ENCODE measurements around the gene PARVB.
A peak's percentile ranks its signal among the peaks of the same experiment; 100 is the strongest.

The PARVB gene, protein sequence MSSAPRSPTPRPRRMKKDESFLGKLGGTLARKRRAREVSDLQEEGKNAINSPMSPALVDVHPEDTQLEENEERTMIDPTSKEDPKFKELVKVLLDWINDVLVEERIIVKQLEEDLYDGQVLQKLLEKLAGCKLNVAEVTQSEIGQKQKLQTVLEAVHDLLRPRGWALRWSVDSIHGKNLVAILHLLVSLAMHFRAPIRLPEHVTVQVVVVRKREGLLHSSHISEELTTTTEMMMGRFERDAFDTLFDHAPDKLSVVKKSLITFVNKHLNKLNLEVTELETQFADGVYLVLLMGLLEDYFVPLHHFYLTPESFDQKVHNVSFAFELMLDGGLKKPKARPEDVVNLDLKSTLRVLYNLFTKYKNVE

DNA sequence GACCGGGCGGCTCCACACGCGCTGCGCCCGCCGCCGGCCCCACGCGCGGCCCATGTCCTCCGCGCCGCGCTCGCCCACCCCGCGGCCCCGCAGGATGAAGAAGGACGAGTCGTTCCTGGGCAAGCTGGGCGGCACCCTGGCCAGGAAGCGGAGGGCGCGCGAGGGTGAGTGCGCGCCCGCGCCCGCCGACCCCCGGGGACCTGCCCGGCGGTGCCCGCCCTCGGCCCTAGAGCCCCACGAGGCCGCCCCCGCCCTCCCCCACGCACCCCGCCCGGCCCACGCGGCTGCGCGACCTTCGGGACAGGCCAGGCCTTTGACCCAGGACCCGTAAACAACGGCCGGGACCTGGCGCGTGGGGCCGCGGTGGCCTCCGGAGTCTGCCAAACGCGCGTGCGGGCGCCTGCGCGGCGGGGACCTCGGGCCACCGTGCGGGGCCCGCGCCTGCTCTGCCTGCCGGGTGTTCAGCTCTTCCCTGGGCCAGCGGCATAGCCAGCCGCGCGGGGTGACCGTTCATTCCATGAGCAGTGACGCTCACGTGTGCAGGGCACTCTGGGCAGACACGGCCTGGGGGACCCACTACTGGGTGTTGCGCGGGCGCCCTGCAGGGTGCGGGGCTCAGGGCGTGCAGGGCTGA lies at the start of gene PARVB:
Gene PARVB, plus strand, starts transcription at position 15 of the 634 bp plus-strand sequence. Its CDS starts 38 bp downstream, at position 53.
- no peak for DNase-seq (ENCODE audit: low read depth in 1 of 2, low spot score in 1 of 2)

DNA sequence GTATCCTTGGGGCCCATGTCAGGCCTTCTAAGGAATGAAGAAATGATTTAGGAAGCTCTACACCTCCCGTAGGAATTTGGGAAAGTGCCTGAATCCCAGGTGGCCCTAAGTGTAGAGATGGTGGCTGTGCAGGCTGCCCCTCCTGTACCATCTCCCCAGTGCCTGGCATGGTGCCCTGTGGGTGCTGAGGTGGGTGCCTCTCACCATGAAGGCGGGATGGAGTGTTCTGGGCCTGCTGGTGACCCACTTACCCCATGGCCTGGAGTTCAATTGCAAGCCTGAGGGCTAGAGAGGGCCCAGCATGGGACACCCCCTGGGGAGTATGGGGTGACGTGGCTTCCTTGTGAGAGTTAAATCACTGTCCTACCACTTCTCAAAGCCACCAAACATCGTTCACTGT lies 49.1 kb upstream of the PARVB start:
- no peak for DNase-seq (ENCODE audit: low read depth in 1 of 2, low spot score in 1 of 2)

DNA sequence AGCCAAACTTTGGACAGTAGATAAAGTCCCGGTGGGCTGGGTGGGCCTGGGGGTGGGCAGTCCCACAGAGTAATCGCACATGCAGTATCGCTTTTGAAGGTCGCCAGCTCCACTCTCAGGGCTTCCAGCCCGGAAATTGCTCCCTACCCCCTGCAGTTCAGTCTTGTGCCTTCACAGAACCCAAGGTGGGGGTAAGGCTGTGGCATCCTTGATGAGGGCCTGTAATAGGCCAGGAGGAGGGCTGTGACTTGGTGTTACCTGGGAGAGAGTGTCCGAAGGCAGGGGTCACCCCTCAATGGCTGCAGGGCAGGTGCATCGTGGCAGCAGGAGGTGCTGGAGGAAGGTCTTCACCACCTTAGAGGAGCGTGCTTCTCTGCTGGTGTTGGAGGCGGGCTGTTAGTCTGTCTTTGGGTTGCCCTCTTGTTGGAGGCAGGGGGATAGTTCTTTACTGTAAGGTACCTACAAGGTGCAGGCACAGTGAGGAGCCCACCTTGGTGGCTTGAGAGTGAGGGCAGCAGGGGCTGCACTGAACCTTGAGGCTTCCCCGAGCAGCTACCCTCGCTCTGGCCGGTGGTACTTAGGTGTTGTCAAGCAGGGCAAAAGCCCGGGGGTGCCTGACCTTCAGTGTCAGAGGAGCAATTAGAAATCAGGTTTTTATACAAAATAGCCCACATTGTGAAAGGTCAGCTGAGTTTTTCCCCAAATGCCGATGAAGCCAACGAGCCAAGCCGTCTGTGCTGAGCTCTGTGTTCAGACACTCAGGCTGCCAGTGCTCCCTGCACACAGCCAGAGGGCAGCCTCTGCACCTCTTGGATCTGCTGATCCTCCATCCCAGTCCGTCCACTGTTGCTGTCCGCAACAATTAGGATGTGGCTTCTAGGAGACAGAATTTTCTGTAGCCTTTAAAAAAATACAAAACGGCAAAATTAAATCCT lies 47.0 kb upstream of the PARVB start:
- no peak for DNase-seq (ENCODE audit: low read depth in 1 of 2, low spot score in 1 of 2)

DNA sequence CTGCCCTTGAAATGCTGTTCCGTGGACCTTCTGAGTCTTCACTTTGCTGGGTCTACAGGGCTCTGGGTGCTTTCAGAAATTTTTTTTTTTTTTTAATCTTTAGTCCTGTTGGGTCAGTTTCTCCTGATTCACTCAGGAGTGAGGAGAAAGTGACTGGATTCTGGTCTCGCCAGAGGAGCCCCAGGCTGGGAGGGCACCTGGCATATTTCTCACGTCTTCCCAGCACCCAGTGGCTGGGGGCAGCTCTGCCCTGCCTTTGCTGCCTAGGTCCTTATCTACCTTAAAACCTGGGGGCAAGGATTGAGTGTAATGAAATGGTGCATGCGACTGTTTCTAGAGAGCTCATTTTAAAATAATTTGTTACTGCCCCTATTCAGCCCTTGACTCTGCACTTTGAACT lies 45.5 kb upstream of the PARVB start:
- no peak for DNase-seq (ENCODE audit: low read depth in 1 of 2, low spot score in 1 of 2)

DNA sequence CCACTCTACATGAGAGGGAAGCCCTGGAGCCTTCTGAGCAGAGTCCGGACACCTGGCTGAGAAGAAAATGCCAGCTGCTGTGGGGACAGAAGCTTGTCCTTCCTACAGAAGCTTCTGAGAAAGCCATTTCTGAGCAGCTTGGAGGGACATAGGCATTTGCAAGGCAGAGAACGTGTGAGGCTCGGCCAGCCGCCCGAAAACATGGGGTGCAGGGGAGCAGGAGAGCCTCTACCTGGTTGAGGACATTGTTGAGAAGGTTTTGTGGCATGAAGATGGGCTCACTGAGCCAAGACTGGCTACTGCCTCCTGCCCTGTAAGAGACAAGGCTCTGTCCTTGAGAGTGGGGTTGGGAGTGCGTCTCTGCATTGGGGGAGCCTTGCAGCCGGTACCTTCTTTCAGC lies 43.5 kb upstream of the PARVB start:
- DNase-seq (ENCODE audit: low read depth in 1 of 2, low spot score in 1 of 2) = no peak

DNA sequence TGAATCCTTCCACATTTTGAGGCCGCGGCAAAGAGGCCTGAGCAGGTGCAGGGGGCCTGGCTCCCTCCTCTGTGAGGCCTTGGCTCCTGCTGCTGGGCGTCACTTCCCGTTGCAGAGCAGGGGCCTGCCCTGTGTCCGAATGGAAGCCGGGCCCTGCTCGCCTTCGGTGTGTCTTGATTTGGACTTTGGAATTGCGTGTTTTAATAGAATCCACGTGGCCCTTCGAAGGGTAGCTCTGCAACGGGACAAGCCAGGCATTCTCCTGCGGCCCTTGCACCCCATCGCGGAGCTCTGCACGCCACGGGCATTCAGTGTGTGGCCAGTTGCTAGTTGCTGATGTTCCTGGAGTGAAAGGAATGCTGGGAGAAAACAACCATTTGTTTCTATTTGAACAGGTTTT lies 43.1 kb upstream of the PARVB start:
- DNase-seq (ENCODE audit: low read depth in 1 of 2, low spot score in 1 of 2) = no peak

DNA sequence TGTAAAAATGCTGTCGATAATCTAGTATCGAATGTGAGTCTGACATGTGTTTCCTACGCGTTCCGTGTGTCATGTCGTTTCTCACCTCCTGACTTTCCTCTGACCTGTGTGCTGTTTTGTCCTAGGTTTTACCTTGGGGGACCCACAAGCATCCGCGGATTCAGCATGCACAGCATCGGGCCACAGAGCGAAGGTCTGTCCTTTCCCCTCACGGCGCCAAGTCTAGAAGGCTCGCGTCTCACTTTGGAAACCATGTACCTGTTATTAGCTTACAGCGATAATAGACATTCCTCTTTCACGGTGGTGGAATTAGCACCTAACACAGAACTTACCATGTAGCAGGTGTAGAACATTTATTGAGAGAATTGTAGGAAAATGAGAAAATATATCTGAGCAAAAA lies 40.3 kb upstream of the PARVB start:
- no peak for DNase-seq (ENCODE audit: low read depth in 1 of 2, low spot score in 1 of 2)

DNA sequence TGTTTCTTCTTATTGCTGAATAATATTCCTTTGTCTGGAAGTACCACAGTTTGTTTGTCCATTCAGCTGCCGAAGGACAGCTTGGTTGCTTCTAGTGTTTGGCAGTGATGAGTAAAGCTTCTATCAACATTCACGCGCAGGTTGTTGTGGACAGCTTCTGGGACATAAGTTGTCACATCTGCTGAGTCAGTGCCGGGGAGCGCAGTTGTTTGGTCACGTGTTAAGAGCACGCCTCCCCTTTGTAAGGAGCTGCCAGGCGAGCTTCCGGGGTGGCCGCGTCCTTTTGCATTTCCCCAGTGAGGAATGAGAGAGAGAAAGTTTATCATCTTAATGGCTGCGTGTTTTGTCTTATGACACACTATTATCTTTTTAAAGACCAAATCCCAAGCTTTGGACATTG lies 38.6 kb upstream of the PARVB start:
- DNase-seq (ENCODE audit: low read depth in 1 of 2, low spot score in 1 of 2) = no peak

DNA sequence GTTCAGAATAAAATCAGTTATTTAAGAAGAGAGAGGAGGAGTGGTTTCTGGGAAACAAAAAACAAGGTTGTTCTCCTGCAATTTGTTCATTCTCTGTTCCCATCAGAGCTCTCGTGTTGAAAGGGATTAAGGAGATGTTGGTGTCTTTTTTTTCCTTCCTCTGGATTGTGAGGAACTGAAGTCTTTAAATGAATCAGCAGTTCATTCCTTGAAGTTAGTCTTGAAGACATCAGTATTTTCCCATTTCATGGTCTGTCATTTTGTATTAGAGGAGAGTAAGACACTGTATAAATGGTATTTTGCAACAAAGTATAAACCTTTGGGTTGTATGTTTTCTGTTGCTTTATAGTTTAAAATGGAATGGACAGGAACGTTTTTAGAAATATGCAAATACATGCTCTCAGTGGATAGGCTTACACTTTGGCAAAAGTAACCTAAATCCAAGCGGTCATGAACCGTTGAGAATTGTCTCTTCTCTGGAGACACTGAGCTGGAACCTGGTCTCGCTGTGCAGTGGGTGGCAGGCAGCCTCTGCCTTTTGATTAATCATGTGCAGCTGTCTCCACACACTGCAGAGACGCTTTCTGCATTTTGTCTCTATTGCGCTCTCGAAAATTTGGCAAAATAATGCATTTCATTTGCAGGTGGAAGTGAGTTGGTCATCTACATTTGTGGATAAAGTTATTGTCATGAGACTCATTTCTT lies 35.8 kb upstream of the PARVB start:
- no peak for DNase-seq (ENCODE audit: low read depth in 1 of 2, low spot score in 1 of 2)

DNA sequence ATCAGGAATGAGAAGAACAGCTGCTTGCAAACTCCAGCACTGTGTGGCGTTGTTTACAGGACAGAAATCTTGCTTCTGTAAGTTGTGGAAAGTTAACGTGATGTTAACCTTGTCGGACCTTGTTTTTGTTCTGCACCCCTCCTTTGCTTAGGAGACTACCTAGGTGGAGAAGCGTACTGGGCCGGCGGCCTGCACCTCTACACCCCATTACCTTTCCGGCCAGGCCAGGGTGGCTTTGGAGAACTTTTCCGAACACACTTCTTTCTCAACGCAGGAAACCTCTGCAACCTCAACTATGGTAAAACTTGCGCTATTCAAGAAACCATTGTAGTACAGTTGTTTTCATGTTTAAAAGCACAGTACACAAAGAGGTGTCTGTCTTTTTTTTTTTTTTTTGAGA lies 35.1 kb upstream of the PARVB start:
- DNase-seq (ENCODE audit: low read depth in 1 of 2, low spot score in 1 of 2) = no peak

DNA sequence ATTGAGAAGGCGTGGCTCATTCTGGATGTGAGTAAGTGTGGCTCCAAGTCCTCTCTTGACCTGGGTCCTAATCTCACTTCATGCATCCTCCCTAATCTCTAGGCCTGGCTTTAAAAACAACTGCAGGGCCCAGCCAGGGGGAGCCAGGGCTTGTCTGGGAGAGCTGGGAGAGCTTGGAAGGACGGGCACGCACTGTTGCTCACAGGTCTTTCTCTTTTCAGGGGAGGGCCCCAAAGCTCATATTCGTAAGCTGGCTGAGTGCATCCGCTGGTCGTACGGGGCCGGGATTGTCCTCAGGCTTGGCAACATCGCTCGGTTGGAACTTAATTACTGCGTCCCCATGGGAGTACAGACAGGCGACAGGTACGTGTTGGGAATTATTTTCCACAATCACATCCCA lies 34.1 kb upstream of the PARVB start:
- no peak for DNase-seq (ENCODE audit: low read depth in 1 of 2, low spot score in 1 of 2)

DNA sequence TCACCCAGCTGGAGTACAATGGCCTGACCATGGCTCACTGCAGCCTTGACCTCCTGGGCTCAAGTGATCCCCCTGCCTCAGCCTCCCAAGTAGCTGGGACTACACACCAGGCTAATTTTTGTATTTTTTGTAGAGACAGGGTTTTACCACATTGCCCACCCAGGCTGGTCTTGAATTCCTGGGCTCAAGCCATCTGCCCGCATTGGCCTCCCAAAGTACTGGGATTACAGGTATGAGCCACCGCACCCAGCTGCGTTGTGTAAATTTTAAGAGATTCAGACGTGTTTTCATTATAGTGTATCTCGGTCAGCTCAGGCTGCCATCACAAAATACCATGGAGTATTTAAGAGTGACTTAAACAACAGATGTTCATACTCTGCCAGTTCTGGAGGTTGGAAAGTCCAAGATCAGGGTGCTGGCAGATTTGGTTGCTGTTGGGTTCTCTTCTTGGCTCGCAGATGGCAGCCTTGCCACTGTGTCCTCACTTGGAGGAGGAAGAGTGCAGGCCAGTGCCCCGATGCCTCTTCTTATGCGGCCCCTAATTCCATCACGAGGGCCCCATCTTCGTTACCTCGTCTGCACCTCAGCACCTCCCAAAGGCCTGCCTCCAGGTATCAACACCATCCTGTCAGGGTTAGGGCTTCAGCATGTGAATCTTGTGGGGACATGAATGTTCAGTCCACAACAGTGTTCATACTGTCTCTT lies 32.6 kb upstream of the PARVB start:
- DNase-seq (ENCODE audit: low read depth in 1 of 2, low spot score in 1 of 2) = no peak

DNA sequence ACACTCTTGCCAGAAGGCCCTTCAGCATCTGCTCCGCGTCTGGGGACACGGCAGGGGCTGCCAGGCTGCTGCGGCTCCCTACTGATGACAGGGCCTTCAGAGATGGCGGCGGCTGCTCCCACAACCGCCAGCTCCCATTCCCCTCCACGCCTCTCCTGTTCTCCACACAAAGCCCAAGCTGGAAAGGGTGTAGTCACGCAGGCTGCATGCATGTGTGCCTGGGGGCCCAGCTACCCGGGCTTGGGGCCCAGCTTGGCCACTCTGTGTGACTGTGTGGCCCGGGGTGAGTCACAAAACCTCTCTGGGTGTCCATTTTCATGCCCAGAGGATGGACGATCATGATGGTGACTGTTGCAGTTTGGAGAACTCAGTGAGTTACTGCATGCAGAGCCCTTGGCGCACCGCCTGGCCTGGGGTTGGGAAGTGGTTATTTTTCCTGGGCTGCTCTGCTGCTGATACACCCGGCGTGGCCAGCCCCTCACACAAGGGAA lies 31.7 kb upstream of the PARVB start:
- no peak for DNase-seq (ENCODE audit: low read depth in 1 of 2, low spot score in 1 of 2)

DNA sequence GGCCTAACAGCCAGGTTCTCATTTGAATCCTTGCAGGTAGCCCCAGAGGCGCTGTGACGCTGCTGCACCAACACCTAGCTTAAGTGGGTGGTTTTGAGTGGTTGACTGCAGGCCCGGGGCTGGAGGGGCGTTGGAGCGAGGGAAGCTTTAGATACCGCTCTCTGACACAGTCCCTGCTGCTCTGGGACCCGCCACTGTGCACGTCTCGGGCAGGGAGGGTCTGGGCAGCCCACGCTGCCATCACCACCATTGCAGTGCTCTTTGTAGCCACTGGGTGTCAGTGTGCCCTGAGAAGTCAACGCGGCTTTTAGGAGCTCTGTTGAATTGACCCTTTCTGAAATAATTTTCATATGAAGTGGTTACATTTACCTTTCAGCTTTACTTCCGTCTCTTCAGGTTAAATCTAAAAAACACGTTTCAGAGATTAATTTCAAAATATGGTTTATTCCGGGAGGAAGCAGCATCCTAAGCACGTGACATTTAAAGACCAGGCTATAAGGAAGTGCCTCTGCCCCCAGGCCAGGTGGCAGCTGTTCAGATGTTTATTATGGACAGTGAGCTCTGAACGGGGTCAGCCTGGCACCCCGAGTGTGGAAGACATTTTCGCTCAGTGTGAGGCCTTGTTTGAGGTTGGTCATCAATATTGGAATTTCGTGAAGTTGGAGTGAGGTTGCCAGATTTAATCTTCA lies 30.9 kb upstream of the PARVB start:
- peak; percentile 23 to 35 for DNase-seq (ENCODE audit: low read depth in 1 of 2, low spot score in 1 of 2)

DNA sequence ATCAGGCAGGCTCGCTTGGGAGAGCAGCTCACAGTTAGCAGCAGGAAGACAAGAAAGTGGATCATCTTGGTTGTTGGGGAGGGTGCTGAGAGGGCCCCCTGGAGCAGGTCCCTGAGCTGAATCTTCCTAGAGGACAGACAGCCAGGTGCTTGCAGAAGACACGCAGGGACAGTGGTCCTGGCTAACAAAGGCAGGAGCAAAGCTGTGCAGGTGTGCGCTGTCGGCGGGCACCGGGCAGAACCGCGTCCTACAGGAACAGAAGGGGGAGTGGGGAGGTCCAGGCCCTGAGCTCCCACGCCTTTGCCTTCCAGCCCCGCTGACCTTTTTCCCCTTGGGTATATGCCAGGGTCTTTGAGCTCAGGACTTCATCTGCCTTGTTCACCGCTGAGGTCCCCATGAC lies 30.1 kb upstream of the PARVB start:
- no peak for DNase-seq (ENCODE audit: low read depth in 1 of 2, low spot score in 1 of 2)

DNA sequence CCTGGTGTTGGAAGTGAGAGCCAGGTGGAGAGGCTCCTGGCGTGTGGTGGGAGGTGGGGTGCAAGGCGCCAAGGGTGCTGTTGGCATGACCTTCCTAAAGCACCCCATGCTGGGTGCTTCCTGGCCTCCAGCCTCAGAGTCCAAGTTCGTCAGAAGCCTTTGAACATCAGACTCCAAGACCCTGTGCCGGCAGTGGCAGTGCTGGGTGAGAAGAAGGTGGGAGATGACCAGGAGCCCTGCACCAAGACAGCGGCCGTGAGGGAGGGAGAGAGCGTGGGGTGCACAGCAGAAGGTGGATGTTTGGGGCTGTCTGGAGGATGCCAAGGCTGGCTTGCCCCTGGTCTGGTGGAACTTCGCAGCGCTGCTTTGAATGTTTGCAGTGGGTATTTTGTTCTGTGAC lies 29.7 kb upstream of the PARVB start:
- DNase-seq (ENCODE audit: low read depth in 1 of 2, low spot score in 1 of 2) = no peak

DNA sequence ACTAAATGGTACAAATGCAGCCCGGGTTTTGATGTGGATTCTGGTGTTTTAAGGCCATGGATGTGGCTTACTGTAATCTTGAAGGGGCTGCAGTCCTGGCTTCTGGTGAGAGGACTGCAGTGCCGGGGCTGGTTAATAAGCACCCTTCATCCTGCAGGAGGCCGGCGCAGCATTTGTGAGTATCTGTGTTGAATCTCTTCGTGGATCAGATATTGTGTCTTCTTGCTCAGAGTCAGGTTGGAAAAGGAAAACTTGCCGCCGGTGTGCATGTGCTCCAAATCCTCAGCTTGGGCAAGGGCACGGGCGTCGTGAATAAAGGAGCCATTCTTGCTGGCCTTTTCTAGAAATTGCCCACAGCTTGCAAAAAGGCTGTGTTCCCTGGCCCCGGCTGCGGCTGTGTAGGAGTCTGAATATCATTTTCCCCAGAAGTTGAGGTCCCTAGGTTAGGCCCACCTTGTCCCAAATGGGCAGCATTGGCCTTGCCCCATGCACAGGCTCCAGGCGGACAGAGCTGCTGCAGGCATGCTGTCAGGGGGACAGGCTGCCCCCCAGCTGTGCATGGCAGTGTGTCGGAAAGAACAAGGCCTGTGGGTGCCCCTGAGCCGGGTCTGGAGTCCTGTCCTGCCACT lies 28.9 kb upstream of the PARVB start:
- DNase-seq (ENCODE audit: low read depth in 1 of 2, low spot score in 1 of 2) = no peak

DNA sequence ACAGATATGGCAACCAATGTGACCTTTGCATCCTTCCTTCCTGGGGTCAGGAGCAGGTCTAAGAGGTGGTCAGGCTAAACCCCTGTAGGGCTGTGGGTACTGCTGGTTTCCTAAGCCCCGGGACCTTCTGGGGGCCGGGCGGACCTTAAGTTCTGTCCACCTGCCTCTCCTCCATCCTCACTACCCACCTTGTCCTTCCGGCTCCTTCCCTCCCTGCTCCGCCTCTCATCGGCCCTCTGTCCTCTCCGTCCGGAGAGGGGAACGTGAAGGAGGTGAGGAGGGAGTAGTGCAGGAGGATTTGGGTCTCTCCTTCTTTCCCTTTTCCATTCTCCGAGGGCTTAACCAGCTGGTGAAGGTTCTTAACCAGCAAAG lies 28.3 kb upstream of the PARVB start:
- no peak for DNase-seq (ENCODE audit: low read depth in 1 of 2, low spot score in 1 of 2)

DNA sequence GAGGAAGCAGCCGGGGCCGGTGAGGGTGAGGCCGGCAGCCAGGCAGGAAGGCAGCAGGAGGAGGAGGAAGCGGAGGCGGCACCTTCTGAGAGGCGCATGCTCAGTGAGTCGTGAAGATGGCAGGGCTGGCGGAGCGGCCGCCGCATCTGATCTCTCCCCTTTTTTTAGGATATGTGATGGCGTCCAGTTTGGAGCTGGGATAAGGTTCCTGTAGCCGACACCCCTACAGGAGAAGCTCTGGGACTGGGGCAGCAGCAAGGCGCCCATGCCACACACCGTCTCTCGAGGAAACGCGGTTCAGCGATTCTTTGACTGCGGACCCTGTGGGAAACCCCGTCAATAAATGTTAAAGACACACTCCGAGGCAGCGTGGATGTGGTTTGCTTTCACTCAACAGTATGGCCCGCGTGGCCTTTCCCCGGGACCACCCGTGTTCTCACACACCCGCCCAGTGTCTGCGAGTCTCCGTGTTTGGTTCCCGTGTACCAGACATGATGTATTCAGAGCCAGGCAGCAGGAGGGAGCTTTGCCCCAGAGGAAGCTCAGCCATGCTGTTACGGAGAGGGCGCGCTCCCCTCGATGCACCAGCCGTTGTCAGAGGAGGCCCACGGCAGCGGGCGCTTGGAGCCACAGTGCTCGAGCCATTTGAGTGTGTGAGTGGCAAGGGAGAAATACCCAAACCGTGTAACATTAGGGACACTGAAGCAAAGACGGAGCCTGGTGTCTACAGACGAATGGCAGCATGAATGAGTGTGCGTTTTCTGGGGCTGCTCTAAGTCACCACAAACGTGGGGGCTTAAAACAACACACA lies 27.7 kb upstream of the PARVB start:
- DNase-seq (ENCODE audit: low read depth in 1 of 2, low spot score in 1 of 2) = peak; percentile 34 to 53
